Activated T-cell treated with anti-CD3 and anti-CD28 coated beads, Interleukin-2, amount 50 U/mL, for 72 hours (primary cell): ENCODE data around the gene STMN1. TPM values are rescaled to one million over a fixed set of nuclear protein-coding genes. Genes with fewer than 3 reads are reported as not detected.

Experiments
- ATAC-seq, 2 donors: fragments of 150-1000 bp; cut with Tn5 transposase; replicated peaks in 1 of 2; 2 replicates each; pipeline ENCODE4 v1.10.0; 2021; ENCODE audit warnings: moderate library complexity in 2 of 2, mild to moderate bottlenecking in 1 of 2
- DNase-seq, 2 donors: peaks; one replicate each; pipeline ENCODE4 v3.0.0; 2021 to 2022; ENCODE audit warnings: mixed read lengths in 1 of 2
- H3K27ac Mint-ChIP-seq: one replicate; pipeline ENCODE4 v1.8.0; 2022; ENCODE audit warnings: mild to moderate bottlenecking, moderate library complexity, mixed read lengths
- H3K27me3 Mint-ChIP-seq: one replicate; pipeline ENCODE4 v1.8.0; 2022; ENCODE audit warnings: low read depth, mixed read lengths
- H3K36me3 Mint-ChIP-seq, 2 donors: one replicate each; pipeline ENCODE4 v1.8.0; 2022; ENCODE audit warnings: mixed read lengths in 2 of 2, mild to moderate bottlenecking in 1 of 2; ENCODE audit not compliant: insufficient read depth in 2 of 2
- H3K4me1 Mint-ChIP-seq: one replicate; pipeline ENCODE4 v1.8.0; 2022; ENCODE audit warnings: low read depth, mixed read lengths
- H3K4me3 Mint-ChIP-seq, 2 donors: one replicate each; pipeline ENCODE4 v1.8.0; 2022; ENCODE audit warnings: mild to moderate bottlenecking in 2 of 2, mixed read lengths in 2 of 2, moderate library complexity in 2 of 2
- H3K9me3 Mint-ChIP-seq, 2 donors: one replicate each; pipeline ENCODE4 v1.8.0; 2022; ENCODE audit warnings: mixed read lengths in 2 of 2
- total RNA-seq, 2 donors: library from RNA; stranded (reverse); gene quantifications; one replicate each; pipeline ENCODE4 v1.2.3, GENCODE V29; 2022

STMN1 gene
- total RNA-seq, 2 donors from 2014 or later: 379 to 478 TPM

DNA sequence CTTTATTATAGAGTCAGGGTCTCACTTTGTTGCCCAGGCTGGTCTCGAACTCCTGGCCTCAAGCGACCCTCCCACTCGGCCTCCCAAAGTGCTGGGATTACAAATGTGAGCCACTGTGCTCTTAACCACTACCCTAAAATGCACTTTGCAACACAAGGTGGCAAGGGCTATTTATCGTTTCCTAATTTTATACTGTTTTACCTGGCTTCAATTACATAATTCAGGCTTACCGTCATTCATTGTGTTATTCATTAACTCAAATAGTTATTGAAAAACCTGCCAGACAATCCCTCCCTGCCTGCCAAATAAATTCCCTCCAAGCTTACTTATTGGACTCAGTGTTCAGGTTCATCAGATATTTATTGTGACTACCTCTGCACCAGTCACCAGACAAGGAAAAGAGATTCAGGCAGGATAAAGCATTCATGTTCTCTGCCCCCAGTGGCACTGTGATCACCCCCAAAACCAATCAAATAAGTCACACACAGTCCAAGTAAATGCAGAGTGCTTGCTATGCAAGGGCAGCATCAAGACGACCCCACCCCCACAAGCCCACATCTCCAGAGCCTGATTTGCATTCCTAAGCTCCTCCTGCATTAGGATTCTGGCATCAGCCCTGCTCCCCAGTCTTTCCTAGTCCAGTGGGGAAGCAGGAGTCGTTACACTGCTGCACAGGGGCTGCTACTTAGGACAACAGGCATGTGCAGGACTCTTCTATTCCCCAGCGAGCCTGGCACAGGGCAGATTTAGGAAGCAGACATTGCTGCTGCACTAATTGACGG is 38.8 kb downstream of the STMN1 start:
- Mint-ChIP-seq H3K36me3 (peaks cover 0 to 1% of the 10 kb centered on the region in 2 donors), H3K27ac (no peak overlapping the region), H3K9me3 (no peaks in the 10 kb centered on the region), H3K27me3 (no peaks in the 10 kb centered on the region), H3K4me3 (no peak overlapping the region), H3K4me1 (no peaks in the 10 kb centered on the region)
- ATAC-seq (no peak), DNase-seq (no peak)

DNA sequence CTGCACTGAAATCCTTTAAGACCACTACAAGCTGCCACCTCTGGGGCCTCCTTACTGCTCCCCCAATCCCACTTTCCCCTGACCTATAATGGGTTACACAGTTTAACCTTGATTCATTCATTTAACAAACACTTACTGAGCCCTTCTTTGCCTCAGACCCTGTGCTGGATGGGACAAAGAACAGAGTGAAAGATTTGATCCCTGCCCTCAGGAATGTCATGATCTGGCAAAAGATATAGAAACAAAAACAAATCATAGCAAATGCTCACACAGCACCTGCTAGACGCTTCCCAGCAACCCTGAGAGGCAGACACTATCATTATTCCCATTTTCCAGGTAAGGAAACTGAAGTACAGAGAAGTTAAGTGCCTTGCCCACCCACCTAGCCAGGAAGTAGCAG is 39.9 kb downstream of the STMN1 start:
- H3K9me3 Mint-ChIP-seq: no peaks in the 10 kb centered on the region
- H3K36me3 Mint-ChIP-seq: peaks cover 0 to 1% of the 10 kb centered on the region in 2 donors
- H3K4me3 Mint-ChIP-seq: no peak overlapping the region
- H3K4me1 Mint-ChIP-seq: no peaks in the 10 kb centered on the region
- DNase-seq (no peak), ATAC-seq (no peak)
- no peak overlapping the region for H3K27ac Mint-ChIP-seq
- no peaks in the 10 kb centered on the region for H3K27me3 Mint-ChIP-seq

DNA sequence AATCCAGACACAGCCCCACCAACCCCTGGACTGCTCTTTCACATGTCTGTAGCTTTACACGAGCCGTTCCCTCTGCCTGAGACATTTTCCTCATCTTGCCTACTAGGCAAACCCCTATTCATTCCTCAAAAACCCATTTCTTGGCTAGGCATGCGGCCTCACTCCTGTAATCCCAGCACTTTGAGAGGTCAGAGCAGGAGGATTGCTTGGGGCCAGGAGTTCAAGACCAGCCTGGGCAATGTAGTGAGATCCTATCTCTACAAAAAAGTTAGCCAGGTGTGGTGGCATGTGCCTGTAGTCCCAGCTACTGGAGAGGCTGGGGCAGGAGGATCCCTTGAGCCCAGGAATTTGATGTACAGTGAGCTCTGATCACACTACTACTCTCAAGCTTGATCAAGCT is 41.8 kb downstream of the STMN1 start:
- H3K27ac Mint-ChIP-seq: no peak overlapping the region
- no peaks in the 10 kb centered on the region for H3K27me3 Mint-ChIP-seq
- no peak overlapping the region for H3K4me3 Mint-ChIP-seq
- no peak for DNase-seq
- H3K9me3 Mint-ChIP-seq: no peaks in the 10 kb centered on the region
- peaks cover 7% of the 10 kb centered on the region for H3K4me1 Mint-ChIP-seq
- peaks cover 0 to 1% of the 10 kb centered on the region in 2 donors for H3K36me3 Mint-ChIP-seq
- ATAC-seq: no peak

- Mint-ChIP-seq H3K4me1 (peaks cover 13% of the 10 kb centered on the region), H3K36me3 (peaks cover 5 to 7% of the 10 kb centered on the region in 2 donors), H3K4me3 (no peak overlapping the region), H3K27ac (no peak overlapping the region), H3K27me3 (no peaks in the 10 kb centered on the region), H3K9me3 (no peaks in the 10 kb centered on the region)
- no peak for ATAC-seq
- no peak for DNase-seq
Observed at GRCh38 chr1:25863486-25864262, 42.5 kb downstream of the STMN1 start.

DNA sequence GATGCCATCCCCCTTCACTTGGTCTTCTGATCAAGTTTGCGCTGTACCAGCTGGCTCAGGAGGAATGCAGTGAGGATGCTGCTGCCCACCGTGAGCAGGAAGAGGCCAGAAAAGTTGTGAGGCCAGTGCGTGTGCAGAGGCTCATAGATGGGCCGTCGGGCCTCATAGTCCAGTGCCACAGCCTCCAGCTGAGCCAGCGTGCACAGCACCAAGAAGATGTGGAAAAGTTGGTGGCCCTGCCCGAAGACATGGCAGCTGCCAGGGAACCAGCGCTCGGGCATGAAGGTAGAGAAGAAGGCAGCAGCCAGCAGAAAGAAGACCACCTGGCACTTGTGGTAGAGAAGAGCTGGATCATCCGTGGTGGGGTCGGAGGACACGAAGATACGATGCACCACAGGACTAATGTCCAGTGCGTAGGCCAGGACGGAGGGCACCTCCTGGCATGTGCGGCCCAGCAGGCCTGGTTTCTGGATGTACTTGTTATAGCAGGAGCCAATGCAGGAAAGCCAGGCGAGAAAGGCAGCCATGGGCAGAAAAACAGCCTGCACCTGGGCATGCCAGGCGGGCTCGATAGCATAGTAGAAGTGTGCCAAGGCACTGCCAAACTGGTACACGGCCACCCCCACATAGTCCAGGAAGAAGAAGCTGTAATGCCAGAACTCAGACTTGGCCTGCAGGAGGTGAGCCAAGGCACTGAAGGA is 43.3 kb downstream of the STMN1 start:
- Mint-ChIP-seq H3K36me3 (peaks cover 5 to 8% of the 10 kb centered on the region in 2 donors), H3K9me3 (no peaks in the 10 kb centered on the region), H3K27me3 (no peaks in the 10 kb centered on the region), H3K4me3 (no peak overlapping the region), H3K27ac (no peak overlapping the region), H3K4me1 (peaks cover 19% of the 10 kb centered on the region)
- ATAC-seq (no peak), DNase-seq (no peak)

DNA sequence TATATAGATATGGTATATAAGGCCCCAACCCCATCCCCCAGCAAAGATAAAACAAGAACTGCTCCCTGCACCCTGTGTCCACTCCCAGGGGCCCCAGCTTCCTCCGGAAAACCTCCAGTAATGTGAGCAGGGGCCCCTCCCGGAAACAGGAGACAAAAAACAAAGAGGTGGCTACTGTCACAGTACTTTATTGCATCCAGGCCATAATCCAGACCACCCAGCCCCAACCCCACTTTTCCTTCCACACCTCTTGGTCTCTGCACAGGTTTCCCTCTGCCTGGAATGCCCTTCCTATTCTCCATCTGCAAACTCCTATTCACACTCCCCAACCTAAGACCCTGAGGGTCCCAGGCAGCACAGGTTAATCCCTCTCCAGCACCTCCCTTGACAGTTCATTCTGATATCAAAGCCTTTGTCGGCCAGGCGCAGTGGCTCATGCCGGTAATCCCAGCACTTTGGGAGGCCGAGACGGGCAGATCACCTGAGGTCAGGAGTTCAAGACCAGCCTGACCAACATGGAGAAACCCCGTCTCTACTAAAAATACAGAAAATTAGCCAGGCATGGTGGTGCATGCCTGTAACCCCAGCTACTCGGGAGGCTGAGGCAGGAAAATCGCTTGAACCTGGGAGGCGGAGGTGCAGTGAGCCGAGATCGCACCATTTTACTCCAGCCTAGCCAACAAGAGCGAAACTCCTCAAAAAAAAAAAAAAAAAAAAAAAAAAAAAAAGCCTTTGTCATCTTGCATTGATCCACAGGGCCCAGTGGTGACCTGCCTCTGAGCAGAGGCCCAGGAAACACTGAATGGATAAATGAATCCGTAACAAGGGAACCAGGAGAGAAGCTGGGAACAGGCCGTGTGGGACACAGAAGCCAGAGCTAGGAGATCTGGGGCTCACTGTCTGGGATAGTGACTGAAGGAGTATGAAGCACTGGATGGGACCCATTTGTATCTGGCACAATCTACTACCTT is 44.6 kb downstream of the STMN1 start:
- DNase-seq (no peak), ATAC-seq (no peak)
- H3K9me3 Mint-ChIP-seq: no peaks in the 10 kb centered on the region
- H3K4me1 Mint-ChIP-seq: peaks cover 24% of the 10 kb centered on the region
- H3K27ac Mint-ChIP-seq: no peak overlapping the region
- peaks cover 5 to 8% of the 10 kb centered on the region in 2 donors for H3K36me3 Mint-ChIP-seq
- no peaks in the 10 kb centered on the region for H3K27me3 Mint-ChIP-seq
- H3K4me3 Mint-ChIP-seq: no peak overlapping the region

GRCh38 chr1:25858906-25859789 is 47.1 kb downstream of the STMN1 start, which contains the start of gene AUNIP:
Gene AUNIP, minus strand, starts transcription at chr1:25859457. Its CDS starts 100 bp downstream, at chr1:25859357.
- Mint-ChIP-seq H3K36me3 (peaks cover 5 to 8% of the 10 kb centered on the region in 2 donors), H3K27me3 (no peaks in the 10 kb centered on the region), H3K4me1 (peaks cover 25% of the 10 kb centered on the region), H3K4me3 (peak within 1 kb of the TSS; percentile 97 to 98), H3K27ac (peak within 1 kb of the TSS; percentile 86), H3K9me3 (no peaks in the 10 kb centered on the region)
- ATAC-seq (peak; percentile 97), DNase-seq (peak; percentile 94 to 96)

DNA sequence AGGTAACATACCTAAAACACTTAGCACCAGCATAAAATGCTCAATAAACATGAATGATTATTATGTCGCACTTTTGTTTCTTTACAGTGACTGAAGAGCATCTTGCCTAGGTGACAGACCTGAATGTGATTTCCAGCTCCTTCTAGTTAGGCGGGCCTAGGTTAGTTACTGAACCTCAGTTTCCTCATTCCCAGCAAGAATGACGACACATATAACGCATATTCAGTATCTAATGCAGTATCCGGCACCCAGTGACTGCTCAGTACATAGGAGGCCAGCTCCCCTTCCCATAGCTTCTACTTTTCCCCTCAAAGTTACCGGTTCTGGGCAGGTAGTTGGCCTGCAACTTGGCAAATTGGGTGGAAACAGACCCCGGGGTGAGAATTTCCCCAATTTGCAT is 47.7 kb downstream of the STMN1 start:
- DNase-seq (no peak), ATAC-seq (no peak)
- Mint-ChIP-seq H3K4me1 (peaks cover 25% of the 10 kb centered on the region), H3K27me3 (no peaks in the 10 kb centered on the region), H3K4me3 (peak overlapping the region; percentile 97 to 98), H3K27ac (peak overlapping the region; percentile 82), H3K9me3 (no peaks in the 10 kb centered on the region), H3K36me3 (peaks cover 5 to 8% of the 10 kb centered on the region in 2 donors)

DNA sequence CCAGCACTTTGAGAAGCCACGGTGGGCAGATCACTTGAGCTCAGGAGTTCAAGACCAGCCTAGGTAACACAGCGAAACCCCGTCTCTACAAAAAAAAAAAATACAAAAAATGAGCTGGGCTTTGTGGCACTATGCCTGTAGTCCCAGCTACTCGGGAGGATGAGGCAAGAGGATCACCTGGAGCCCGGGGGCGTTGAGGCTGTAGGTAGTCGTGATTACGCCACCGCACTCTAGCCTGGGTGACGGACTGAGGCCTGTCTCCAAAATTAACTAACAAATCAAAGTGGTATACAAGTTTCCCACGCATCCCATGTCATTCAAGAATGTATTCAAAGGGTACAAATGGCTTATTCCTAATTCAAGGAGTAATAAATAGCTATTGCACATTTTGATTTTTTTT is 49.4 kb downstream of the STMN1 start:
- Mint-ChIP-seq H3K27ac (no peak overlapping the region), H3K9me3 (no peaks in the 10 kb centered on the region), H3K4me1 (peaks cover 25% of the 10 kb centered on the region), H3K36me3 (peaks cover 5 to 8% of the 10 kb centered on the region in 2 donors), H3K4me3 (no peak overlapping the region), H3K27me3 (no peaks in the 10 kb centered on the region)
- no peak for DNase-seq
- no peak for ATAC-seq

- no peak overlapping the region for H3K27ac Mint-ChIP-seq
- no peak for ATAC-seq
- H3K4me1 Mint-ChIP-seq: peaks cover 20% of the 10 kb centered on the region
- no peak overlapping the region for H3K4me3 Mint-ChIP-seq
- peaks cover 5 to 9% of the 10 kb centered on the region in 2 donors for H3K36me3 Mint-ChIP-seq
- no peak for DNase-seq
- H3K9me3 Mint-ChIP-seq: no peaks in the 10 kb centered on the region
- H3K27me3 Mint-ChIP-seq: no peaks in the 10 kb centered on the region
Observed at GRCh38 chr1:25854554-25854953, 51.7 kb downstream of the STMN1 start.
